Activated naive CD4-positive, alpha-beta T cell treated with Interleukin-2 at 50 U/mL for 16 hours (primary cell): ENCODE results near the gene RUNX2.
"Not testable (repeated sequence)": the region's sequence is repeated elsewhere in the genome, so short reads cannot be mapped to it uniquely, and the experiment has no call there.

Experiments
- DNase-seq: peaks from one replicate; pipeline ENCODE4 v3.0.0-alpha.2; 2020

The RUNX2 gene

DNA sequence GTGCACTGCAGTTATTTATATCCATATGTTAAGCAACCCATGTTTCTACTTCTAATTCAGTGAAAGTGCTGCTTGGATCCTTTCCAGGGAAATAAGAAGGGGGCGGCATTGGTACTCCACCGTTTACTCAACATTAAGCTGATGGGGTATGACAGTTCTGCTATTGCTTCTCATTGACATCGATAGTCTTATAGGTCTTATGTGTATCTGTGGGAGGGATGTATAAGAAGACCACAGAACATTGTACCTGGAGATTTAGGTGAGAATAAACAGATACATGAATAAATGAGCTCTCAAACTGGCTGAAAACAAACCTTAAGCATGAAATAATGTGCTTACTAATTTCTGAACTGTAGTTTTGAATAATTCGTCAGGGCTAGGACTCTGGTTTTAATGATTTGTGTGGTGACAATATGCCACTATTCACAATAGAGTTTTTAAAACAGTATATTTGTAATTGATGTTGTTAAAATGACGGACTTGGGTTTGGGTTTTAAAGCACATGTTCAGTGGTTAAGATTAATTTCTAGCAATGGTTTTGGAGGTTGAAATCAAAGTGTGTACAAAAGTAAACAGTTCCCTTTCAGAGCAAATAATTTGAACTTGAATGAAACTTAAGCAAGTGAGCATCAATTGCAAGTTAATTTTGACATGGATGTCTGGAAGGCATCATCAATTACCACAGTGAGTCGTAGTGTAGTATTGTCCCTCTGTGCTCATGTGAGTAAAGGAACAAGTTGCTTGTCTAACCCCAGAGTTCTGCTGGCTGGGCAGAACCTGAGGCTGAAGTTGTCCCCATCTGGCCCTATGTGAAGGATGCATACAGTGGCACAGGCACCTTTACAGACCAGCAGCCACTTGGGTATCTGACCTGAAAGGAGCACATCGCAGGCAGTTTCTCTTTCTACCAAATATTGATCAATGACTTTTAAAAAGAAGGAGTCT is 134.3 kb downstream of the RUNX2 start:
- no peak for DNase-seq

DNA sequence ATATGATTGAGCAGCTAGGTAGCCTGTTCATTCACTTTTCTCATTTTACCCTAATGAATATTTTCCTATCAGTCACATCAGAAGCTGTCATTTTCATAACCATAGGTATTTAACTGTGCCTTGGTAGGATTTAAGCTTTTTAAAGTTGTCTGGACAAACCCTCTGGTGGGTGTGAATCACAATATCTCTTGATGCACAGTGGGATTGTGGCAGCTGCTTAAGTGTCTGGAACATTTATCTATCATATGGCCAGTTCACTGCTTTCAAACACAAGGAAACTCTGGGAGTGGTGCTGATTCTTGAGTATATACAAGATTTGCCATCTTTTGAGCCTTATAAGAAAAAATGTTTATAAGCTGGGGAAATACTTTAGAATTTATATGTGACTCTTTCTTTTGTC is 136.6 kb downstream of the RUNX2 start:
- DNase-seq = no peak

DNA sequence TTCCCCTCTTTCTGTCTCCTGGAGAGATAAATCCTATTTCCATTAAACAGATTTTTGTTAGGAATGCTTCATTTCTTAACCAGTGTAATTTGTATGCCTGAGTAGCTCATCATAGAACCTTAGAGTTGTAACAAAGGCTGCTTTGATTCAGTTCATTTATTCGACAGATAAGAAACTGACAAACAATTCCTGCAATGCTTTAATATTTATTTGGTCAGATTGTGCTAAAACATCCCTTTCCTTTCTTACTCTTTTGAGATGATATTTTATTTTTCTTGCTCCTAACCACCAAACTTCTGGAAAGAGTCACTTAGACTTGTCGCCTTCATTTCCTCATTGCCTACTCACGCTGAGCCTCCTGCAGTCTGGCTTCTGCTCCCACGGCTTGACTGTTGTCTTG is 138.6 kb downstream of the RUNX2 start:
- no peak for DNase-seq

DNA sequence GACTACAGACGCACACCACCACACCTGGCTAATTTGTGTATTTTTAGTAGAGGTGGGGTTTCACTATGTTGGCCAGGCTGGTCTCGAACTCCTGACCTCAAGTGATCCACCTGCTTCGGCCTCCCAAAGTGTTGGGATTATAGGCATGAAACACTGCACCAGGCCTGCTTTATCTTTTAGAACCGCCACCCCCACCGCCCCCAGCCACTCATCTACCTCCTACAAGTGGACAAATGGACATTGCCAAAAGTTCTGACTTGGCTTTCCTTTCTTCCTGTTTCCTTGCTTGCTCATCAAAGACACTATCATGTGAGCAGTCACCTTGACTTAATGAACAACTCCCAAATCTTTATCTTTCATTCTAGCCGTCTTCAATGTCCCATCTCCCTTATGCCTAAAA is 139.3 kb downstream of the RUNX2 start:
- not testable (repeated sequence) for DNase-seq

DNA sequence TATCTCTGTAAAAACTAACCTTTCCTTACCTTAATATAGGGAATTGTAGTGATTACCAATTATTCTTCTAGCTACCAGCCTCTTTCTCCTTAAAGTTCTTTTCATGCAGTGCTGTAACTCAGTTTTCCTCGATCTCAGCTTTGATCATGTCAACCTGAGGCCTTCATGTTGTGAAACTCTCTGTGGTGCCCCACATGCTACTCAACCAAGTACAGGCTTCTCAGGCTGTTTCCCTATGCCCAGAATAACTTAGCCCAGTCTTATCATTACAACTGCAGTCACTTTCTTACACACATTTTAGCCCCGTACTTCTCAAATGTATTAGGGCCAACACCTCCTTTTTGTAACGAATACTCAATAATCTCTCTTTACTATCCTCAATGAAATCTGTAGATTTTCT is 139.7 kb downstream of the RUNX2 start:
- DNase-seq = no peak

DNA sequence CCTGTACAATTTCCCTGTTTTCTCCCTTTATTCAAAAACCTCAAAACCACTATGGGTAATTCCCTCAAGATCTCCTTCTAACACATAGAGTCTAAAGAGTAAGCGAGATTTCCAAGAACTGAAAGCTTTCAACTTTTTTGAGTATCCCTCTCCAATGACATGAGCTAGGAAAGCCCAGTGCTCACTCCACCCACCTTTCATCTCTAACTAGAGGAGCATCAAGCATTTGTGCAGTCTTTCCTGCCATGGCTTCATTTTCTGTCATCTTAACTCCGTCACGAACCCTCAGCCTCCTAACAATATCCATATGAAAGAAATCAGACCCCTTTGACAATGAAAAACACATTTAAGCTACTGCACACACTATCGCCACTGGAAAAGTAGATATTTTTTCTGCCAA is 141.5 kb downstream of the RUNX2 start:
- no peak for DNase-seq

DNA sequence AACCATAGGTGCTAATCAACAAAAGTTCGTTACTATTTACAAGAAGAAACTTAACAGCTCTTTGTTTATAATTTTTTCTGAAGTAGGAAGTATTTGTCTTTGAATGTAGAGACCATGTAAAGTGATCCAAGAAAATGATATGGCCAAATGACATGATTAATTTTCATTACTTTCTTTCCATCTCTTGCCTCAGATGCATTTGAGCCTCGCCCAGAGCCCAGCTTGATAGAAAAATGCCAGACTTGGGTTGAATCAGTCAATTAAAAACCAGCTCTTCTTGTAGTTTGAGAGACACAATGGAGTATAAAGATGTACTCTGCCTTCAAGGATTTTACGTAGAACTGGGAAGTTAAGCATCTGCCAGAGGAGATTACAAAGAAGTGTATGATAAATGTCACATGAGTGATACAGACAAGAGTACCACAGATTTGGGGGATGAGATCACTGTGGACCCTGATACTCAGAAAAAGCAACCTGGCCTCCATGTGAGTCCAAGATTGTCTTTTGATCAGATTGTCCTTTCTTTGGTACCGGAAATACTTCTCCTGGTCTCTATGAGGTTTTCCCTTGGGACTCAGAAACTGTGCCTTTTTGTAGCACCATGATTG is 142.1 kb downstream of the RUNX2 start:
- no peak for DNase-seq

DNA sequence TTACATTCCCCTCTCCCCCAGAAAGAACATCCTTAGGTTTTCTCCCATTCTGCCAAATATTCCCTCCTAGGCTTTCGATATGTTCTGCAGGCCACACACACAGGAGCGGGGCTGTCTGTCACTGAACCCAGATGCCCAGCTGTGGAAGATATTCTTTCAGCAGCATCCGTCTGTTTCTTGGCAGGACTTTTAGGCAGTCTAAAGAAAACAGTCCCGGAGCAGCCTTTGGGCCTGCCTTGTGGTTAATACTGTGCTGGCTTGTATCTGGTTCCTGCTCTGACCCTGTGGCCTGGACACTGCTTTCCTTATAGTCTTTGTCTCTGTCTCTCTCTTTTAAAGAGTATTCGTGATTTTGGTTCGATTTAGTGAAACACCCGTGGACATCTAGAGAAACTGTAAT is 144.3 kb downstream of the RUNX2 start:
- no peak for DNase-seq

DNA sequence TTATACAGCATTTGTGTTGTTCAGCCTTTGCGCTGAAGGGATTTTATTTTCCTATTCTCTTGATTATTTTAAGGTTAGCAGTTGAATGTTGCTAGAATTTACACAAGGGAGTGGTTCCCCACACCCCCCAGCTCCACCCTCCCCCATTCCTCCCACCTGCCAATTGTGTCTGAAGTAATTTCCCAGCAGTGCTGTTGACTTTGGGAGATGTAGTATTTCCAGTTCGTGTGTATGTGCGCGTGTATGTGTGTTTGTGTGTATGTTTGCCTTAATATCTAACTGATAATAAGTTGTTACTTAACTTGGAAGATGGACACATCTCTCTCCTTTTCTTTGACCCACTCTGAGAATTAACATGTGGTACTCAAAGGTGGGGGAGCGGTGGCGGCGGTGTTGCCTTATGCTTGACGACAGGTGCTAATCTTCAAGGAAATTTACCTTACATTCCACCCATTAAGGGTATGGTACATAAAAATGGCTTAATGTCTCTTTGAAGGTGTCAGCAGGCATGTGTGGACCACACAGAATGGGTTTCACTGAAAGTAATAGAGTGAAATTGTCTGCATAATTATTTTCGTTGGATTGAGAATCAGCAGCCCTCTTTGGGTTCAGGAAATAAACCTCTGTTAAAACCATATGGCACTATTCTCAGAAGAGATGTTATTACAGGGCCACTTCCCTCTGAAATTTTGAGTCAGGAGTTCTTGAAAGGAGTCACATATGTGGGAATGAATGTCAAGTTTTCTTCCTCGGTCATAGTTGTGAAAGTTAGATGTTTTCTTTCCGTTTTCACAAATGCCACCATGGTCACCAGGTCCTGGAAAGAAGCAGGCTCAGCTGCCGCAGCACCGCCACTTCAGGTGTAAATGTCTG is 145.2 kb downstream of the RUNX2 start:
- no peak for DNase-seq

DNA sequence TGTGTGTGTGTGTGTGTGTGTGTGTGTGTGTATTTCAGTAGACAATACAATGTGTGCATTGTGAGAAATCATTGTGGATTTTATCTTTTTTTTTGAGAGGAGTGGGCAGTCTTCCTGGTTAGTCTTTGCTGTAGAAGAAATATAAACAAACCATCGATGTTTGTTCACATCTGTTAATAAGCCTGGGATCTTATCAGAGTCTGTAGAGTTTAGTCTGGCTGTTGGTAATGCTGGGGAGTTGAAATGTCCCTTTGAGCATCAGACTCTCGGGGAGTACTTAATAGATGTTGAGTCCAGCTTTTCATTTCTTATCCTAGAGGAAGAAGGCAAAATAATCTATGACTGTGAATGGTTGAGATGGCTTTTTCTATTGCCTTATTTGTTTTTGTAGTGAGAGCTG is 146.2 kb downstream of the RUNX2 start:
- no peak for DNase-seq

DNA sequence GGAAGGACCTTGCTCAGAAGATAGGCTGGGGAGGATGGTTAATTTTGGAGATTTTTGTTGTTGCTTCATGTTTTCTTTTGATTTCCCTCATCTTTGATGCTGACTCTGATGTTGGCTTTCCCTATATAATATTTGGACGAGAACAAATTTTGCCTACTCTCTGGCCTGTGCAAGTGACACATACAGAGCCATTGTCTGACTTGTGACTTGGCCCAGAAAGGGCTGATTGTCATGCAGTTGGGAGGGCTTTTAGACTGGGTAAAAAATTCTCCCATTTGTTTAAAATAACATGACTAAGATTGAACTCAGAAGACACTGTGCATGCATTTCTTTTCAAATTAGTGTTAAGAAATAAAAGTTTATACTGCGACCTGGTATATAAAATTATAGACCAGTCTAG is 148.2 kb downstream of the RUNX2 start:
- no peak for DNase-seq

DNA sequence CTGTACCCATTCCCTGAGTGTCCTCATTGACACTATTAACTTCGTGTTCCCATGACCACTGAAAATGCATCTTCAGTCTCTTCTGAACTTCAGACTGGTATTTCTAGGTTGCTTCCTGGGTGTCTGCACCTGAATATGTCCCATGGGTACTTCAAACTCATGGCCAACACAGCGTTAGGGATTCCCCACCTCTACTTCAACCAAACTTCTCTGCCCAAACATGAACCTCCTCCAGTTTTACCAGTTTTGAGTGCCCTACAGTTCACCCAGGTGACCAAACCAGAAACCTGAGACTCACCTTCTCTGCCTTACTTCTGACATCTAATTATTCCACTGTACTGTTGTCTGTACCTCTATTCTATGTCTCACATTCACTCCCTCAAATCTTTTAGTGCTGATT is 149.1 kb downstream of the RUNX2 start:
- no peak for DNase-seq

DNA sequence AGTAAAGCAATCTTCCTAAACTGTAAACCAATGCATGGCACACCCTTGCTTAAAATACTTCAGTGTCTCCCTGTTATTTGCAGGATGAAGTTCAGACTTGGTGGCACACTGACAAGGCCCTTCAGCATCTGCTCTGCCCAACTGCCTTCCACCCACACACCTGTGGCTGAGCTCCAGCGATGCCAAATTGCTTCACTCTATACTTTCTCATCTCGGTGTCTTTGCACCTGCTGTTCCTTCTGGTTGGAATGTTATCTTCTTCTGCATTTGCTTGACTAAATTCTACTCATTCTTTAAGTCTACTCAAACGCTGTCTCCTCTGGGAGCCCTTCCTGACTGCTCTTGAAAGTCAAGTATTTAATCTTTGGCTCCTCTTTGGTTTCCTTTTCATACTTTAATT is 149.7 kb downstream of the RUNX2 start:
- DNase-seq = peak; percentile 19

DNA sequence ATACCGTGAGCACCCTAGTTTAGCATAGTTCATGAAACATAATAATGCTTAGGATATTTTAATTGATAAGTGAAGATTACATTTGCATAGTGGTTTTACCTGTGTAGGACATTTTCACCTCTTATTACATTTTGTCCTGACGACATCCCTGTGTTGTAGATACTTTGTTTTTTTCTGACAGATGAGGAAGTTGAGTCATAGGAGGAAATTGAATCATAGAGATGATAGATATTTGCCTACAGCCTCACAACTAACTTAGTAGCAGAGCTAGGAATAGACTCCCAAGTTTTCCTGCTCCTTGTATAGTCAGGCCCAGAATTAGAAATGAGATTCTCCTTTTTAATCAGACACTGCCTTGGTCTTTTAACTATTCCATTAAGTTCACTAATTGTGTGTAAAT is 150.1 kb downstream of the RUNX2 start:
- no peak for DNase-seq

DNA sequence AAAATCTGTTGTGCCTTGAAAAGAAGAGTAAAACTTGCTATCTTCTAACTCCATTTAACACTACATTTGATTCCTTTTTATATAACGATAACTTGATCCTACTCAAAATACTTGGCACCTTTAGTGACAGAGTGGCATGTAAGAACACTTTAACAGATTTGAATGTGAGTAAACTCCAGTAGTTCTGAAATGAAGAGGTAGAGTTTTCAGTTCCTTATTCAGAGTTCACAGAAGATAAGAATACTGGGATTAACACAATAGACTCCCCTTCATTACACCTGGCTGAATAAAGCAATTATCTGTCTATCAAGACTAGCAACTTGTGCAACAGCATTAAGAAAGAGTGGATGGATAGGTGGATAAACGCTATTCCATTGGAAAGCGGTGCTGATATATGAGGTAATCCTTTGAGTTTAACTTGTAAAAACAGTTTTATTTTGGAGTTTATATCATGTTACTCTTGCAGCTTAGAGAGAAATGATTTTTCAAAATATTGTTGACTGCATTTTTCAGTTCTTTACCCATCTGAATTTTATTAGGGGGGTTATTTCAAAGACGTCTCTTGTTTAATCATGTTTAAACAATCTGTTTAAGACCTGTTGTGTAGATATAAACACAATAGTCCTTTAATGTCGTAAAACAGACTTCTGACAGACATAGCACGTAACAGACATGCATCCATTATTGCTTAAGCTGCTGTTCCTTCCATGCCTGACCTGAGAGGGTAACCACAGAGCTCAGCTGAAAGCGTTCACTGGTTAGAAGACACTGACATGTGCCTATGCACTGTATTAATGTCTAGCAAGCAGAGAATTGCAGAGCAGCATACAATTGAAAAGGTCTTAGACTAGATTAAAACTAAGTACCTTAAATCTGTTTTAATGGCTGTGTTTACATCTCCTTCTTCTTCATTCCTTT is 152.0 kb downstream of the RUNX2 start:
- no peak for DNase-seq

DNA sequence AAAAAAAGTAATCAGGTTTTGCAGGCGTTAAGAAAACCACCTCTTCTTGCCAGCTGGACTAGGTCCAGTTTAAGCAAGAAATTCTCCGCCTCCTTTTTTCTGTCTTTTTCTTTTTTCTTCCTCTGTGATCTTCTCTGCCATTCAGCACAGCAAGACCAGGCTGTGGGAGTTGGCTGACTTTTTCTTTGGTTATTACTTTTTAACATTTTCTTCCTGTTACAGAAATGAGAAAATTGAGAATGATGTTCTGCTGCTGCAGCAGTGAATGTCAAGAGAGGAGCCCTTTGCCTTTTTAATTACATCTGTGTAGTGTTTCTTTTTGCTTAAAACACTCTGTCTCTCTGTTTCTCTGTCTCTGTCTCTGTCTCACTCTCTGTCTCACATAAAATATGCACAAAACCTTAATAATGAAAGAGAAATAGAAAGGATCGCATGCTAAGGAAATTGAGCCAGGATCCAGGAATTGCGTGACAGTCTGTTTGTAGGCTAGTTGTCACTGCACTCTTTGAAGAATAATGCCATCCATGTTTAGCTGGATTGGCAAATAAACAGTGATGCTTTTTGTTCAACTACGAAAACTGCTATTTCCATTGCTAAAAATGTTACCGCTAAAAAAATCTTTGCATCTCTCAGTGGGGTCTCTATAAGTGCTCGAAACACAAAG is 152.8 kb downstream of the RUNX2 start:
- no peak for DNase-seq

DNA sequence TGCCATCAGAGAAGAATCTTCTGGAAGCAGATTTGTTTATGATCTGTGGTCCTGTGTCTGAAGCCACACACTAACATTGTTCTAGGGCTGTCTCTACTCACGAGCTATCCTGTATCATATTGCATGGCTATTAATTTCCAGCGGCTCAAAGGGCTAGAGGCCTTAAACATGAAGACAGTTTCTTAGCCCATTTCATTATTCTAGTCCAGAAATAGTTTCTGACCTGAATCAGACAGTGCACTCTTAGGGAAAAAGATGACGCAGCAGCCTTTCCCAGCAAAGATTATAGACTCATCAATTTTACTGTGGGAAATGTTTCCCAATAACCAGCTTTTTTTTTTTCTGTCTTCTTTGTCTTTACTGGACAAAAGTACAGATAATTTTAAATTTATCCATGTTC is 154.9 kb downstream of the RUNX2 start:
- no peak for DNase-seq

DNA sequence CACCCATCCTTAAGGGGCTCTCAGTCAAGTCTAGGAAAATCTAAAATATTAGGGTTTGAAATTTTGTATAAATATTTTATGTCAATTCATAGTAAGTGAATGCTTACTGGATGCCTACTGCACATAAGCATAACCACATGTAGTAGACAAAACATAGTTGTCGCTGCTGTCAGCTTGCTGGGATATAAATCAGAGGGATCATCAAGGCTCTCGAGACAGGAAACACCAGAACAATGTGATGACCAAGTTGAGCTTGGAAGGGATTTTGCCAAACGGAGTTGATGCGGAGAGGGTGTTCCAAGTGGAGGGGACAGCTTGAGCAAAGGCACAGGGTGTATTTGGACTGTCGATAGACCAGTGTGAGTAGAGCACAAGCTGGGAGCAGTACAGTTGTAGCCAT is 155.4 kb downstream of the RUNX2 start:
- no peak for DNase-seq

DNA sequence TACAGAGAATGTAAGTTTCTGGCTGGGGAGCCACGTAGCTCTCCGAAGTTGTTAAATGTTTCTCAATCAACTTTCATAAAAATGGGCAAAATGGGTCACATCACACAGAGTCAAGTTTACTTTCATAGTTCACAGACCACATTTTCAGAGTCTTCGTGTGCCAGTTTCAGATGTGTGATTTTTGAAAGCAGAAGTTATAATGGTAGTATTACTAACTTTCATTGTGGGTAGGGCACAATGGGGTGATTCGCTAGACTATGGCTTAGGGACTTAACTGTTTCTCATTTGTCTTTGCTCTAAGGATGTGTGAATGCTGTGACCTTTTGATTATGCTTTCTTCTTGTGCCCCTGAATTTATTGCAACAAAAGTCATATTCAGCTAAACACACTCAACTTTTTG is 158.6 kb downstream of the RUNX2 start:
- peak; percentile 27 for DNase-seq

DNA sequence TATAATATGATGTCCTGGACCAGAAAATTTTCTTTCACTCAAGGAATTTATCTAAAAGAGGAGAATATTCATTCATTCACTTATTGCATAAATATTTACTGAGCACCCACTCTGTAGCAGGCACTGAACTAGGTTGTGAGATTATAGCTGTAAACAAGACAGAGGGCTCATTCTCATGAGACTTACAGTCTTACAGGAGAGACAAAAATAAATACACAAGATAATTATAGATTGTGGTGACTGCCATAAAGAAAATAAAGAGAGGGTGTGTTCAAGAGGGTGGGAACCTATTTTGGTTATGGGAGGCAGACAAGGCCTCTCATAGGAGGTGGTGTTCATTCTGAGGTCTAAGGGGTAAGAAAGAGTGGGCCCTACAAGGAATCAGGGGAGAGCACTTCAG is 159.5 kb downstream of the RUNX2 start:
- no peak for DNase-seq

DNA sequence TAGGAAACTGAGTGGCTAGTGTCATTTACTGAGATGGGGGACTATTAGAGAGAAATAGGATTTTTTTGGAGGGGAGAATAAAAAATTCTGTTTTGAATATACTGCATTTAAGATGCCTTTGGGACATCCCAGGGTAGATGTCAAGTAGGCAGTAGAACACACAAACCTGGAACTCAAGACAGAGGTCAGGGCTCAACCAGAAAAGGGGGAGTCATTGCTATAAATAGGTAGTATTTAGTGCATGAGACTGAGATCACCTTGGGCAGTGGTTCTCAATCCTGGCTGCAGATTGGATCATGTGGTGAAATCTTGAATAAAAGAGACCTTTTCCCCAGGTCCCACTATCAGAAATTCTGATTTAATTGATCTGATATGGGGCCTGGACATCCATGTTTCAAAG is 160.1 kb downstream of the RUNX2 start:
- DNase-seq = no peak

DNA sequence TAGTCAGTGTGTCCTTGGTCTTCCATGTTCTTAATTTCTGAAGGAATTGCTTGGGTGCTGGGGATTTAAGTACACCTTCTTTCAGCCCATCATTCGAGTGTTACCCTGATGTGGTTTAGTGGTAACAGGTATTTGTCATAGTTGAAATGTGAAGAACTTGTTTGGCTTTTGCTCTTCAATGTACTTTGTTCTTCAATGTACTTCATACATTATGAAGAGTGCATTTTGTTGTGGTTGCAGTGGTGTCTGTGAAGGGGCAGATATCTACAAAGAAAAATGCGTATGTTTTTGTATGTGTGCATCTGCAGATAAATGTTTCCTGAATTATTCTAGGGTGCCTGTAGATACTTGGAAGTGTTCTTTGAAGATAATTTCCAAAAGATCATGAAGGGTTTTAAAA is 160.8 kb downstream of the RUNX2 start:
- no peak for DNase-seq
